GM19240 (cell line): Measurements from ENCODE around the gene NDUFV1.
"Not testable (repeated sequence)": the region's sequence is repeated elsewhere in the genome, so short reads cannot be mapped to it uniquely, and the experiment has no call there.

Experiments used
- DNase-seq: peaks from one replicate; pipeline ENCODE4 v3.0.0; 2011; ENCODE audit warnings: low spot score; ENCODE audit not compliant: insufficient read length

NDUFV1 gene

GRCh38 chr11:67611165-67611564 is 4.4 kb downstream of the NDUFV1 start:
- no peak for DNase-seq

DNA sequence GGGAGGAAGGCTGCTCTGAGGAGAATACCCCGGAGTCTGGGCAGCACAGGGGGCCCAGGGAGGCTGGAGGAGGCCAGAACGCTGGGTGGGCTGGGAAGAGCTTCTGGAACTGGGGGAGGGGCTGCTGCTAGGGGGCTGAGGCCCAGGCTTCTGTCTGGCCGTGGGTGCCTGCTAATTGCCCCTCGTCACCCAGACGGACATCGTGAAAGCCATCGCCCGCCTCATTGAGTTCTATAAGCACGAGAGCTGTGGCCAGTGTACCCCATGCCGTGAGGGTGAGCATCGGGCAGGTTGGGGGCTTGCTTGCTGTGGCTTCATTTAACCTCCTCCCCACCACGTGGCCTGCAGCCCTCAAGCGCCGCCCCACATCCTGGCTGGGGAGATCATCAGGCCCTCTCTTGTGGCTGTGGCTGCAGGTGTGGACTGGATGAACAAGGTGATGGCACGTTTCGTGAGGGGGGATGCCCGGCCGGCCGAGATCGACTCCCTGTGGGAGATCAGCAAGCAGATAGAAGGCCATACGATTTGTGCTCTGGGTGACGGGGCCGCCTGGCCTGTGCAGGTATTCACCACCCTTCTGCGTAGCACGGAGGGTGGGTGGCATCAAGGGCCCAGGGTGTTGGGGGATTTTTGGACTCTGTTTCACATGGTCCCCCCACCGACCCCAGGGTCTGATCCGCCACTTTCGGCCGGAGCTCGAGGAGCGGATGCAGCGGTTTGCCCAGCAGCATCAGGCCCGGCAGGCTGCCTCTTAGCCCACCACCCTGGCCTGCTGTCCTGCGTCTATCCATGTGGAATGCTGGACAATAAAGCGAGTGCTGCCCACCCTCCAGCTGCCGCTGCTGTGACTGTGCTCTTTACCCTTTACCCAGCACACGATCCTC is 5.2 kb downstream of the NDUFV1 start:
- no peak for DNase-seq

- no peak for DNase-seq
These were observed 6.0 kb downstream of the NDUFV1 start for GRCh38 chr11:67612751-67613150.

DNA sequence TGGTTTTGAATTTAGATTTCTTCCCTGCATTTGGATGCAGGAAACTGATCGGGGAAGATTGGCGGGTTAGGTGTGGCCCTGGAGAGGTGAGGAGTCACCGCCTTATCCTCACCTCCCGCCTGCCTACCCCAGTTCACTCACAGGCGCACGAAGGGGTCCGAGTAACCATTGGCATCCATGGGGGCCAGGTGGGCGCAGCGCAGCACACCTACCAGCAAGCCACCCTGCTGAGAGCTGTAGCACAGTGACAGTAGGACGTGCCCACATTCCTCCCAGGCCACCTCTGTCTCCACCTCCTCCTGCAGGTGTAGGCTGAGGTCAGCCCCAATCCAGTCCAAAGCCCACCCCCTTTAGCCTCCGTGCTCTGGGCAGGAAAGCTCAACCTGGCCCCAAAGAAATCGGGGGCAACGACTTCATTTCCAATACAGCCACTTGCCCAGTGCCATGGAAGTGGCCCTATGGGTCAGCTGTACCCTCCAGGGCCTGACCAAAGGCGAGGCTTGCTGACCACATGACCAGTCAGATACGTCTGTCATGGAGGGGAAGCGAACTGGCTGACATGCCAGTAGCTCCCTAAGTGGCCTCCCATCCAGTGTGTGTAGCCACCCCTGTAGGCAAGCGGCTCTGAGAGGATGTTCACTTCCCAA is 6.7 kb downstream of the NDUFV1 start:
- no peak for DNase-seq

DNA sequence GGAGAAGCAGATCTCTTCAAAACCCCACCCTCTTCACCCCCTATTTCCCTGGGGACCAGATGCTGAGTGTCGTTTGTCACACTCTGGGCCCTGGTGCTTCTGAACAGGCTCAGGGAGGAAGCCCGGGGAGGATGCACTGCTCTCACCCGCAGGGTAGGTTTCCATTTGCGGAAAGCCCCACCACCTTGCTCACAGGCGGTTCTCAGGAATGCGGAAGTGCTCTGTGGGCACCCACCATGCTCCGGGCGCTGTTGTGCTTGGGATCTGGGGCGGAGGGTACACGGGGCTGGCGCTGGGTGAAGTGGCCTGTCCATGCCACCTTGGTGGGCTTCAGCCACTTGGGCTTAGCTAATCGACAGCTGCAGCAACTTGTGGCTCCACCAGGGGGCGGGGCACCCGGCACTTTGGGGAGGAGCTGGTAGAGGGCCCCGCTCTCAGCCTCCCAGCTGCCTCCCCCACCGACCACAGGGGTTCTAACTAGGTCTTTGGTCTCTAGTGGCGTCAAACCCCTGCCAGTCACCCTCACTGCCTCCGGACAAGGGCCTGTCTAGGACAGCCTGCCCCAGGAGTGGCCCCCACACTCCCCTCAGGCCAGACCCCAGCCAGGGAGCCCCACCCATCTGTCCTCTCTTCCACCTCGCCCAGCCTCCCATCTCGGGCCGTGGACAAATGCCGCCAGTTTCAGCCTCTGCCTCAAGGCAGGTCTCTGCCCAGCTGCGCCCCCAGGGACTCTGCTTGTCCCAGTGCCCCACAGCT is 7.4 kb downstream of the NDUFV1 start:
- peak; percentile 81 for DNase-seq

- no peak for DNase-seq
These were observed 8.3 kb downstream of the NDUFV1 start for GRCh38 chr11:67614730-67615714.

DNA sequence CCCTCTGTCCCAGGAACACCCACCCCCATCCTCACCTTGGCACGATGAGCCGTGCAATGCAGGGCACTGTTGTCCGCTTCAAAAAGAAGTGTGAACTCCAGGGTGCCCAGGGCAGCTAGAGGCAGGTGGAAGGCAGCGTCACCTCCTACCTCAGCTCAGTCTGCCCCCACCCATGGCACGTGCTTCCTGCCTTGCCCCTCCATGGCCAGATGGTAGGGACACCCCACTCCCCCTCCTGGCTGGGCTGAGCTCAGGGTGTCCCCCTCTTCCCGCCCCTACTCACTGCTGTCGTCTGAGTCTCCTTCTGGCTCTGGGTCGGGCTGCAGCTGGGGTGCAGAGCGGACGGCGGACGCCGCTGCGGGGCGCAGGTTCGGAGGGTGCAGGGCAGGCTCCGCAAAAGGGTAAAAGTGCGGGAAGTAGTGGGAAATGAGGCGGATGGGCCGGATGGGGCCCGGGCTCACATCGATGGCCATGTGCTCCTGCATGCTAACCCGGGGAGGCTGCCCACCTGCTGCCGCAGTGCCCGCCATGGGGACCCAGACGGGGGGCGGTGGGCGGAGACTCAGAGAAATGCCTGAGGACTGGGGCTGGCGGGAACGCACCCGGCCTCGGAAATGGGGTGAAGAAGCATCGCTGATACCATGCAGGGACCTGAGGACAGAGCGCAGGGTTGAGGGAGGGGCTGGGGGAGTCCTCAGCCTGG is 9.1 kb downstream of the NDUFV1 start:
- DNase-seq = no peak

DNA sequence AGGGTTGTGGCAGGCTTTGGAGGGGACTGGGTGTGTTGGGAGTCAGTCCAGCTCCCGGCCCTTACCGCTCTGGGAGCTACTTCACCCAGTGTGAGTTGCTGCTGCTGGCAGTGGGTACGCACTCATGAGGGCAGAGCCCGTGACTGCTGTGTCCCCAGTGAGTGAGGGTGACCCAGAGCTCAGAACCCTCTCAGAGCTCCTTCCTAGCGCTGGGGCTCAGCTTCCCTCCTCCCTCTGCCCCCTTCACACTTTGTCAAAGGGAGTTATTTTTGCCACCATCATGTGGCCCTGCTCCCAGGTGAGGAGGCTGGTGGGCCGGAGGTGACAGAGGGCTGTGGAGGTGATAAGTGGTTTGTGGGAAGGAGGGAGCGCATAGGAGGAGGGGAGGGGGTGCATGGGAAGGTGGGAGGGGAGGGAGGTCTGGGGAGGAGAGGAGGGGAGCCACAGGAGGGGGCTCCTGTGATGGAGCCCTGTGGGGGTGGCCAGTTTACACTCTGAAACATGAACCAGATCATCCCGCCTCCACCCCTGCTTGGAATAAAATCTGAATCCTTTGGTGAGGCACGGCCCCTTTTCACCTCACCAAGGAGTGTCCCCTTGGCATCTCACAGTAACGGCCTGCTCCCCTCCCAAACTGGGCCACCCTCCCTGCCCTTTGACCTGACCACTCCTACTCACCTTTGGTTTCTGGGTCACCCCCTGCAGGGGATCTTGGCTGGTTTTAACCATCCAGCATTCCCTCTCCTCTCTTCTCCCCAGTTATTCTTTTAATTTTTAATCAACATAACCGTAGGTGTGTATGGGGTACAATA is 9.9 kb downstream of the NDUFV1 start:
- no peak for DNase-seq

DNA sequence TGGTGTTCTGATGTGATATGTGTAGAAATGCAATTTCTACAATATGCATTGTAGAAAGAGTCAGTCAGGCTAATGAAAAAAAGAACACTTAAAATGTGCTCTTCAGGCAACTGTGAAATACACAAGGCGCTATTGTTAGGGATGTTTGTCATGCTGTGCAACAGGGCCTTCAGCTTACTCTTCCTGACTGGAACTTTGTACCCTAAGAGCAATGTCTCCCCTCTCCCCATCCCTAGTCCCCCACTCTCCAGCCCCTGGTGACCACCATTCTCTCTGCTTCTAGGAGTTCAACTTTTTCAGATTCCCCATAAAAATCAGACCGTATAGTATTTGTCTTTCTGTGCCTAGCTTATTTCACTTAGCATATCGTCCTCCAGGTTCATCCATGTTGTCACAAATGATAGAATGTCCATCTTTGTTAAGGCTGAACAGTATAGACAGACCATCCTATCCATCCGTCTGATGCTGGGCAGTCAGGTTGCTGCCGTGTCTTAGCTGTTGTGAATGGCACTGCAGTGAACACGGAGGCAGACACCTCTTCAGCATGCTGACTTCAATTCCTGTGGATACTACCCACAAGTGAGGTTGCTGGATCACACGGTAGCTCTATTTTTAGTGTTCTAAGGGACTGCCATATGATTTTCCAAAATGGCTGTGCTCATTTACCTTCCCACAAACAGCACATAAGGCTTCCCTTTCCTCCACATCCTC is 10.7 kb downstream of the NDUFV1 start:
- no peak for DNase-seq

GRCh38 chr11:67618901-67619659 is 12.3 kb downstream of the NDUFV1 start:
- DNase-seq = not testable (repeated sequence)

GRCh38 chr11:67619683-67620618 is 13.2 kb downstream of the NDUFV1 start:
- DNase-seq = not testable (repeated sequence)

DNA sequence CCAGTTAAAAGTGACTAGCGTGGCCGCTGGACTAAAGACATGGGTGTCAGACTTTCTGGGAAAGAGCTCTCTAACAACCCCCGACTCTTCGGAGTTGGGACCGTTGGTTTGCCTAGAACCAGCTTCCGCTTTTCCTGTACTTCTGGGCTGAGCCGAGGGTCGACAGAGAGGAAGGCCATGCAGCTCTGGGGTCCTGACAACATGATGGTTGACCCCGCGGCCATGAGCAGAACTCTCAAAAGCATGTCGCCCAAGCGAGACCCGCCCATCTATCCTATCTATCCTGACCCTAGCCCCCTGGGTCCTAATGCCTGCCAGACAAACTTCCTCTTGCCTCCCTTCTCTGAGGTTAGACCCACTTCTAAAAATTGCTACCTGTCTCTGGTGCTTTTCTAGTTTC is 13.9 kb downstream of the NDUFV1 start:
- not testable (repeated sequence) for DNase-seq

DNA sequence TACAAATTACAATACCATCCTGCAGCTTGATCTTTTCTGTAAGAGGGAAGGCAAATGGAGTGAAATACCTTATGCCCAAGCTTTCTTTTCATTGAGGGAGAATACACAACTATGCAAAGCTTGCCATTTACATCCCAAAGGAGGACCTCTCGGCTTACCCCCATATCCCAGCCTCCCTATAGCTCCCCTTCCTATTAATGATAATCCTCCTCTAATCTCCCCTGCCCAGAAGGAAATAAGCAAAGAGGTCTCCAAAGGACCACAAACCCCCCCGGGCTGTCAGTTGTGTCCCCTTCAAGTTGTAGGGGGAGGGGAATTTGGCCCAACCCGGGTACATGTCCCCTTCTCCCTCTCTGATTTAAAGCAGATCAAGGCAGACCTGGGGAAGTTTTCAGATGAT is 15.2 kb downstream of the NDUFV1 start:
- not testable (repeated sequence) for DNase-seq

DNA sequence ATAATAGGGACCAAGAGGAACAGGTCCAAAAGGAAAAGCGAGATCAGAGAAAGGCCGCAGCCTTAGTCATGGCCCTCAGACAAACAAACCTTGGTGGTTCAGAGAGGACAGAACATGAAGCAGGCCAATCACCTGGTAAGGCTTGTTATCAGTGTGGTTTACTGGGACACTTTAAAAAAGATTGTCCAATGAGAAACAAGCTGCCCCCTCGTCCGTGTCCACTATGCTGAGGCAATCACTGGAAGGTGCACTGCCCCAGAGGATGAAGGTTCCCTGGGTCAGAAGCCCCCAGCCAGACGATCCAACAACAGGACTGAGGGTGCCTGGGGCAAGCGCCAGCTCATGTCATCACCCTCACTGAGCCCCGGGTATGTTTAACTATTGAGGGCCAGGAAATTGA is 16.2 kb downstream of the NDUFV1 start:
- DNase-seq = not testable (repeated sequence)

DNA sequence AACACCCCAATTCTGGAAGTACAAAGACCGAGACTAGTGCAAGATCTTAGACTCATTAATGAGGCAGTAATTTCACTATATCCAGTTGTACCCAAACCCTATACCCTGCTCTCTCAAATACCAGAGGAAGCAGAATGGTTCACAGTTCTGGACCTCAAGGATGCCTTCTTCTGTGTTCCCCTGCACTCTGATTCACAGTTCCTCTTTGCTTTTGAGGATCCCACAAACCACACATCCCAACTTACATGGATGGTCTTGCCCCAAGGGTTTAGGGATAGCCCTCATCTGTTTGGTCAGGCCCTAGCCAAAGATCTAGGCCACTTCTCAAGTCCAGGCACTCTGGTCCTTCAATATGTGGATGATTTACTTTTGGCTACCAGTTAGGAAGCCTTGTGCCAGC is 17.1 kb downstream of the NDUFV1 start:
- DNase-seq = not testable (repeated sequence)

DNA sequence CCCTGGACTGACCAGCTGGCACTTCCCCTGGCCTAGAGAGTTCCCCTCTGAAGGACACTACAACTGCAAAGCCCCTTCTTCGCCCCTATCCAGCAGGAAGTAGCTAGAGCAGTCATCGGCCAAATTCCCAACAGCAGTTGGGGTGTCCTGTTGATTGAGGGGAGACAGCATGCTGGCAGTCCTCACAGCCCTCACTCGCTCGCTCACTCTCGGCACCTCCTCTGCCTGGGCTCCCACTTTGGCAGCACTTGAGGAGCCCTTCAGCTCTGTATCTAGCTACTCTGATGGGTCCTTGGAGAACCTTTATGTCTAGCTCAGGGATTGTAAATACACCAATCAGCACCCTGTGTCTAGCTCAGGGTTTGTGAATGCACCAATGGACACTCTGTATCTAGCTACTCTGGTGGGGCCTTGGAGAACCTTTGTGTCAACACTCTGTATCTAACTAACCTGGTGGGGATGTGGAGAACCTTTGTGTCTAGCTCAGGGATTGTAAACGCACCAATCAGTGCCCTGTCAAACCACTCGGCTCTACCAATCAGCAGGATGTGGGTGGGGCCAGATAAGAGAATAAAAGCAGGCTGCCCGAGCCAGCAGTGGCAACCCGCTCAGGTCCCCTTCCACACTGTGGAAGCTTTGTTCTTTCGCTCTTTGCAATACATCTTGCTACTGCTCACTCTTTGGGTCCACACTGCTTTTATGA is 19.5 kb downstream of the NDUFV1 start:
- not testable (repeated sequence) for DNase-seq
